GM13976 (cell line): ENCODE measurements around the gene CRTAC1.

Experiments used
- DNase-seq: peaks from one replicate; pipeline ENCODE4 v3.0.0; 2012; ENCODE audit warnings: low spot score
- CTCF ChIP-seq: IDR thresholded peaks from 2 replicates; pipeline ENCODE4 v1.5.1; 2012; ENCODE audit warnings: borderline replicate concordance, mild to moderate bottlenecking; ENCODE audit not compliant: insufficient read depth; ENCODE audit errors: extremely low read depth, missing control alignments, control extremely low read depth
- in situ Hi-C: fragments of 300-500 bp; cut with MboI; formaldehyde crosslinking; loops from one replicate; pipeline ENCODE4 v1.12.0; 2022; ENCODE audit warnings: low sequenced_read_pairs, mixed read lengths, inconsistent platforms; ENCODE audit not compliant: unreplicated experiment

CRTAC1 gene

GRCh38 chr10:97981816-97982215, 48.6 kb downstream of the CRTAC1 start:
- no peak for TF ChIP-seq CTCF
- no peak for DNase-seq
- in situ Hi-C loops = no loop called here

- in situ Hi-C loops = no loop called here
- no peak for DNase-seq
- TF ChIP-seq CTCF = no peak
These were observed 52.7 kb downstream of the CRTAC1 start for GRCh38 chr10:97977673-97978072.

- in situ Hi-C loops = no loop called here
- no peak for TF ChIP-seq CTCF
- DNase-seq = no peak
These were observed 54.8 kb downstream of the CRTAC1 start for GRCh38 chr10:97975598-97975997.

GRCh38 chr10:97974526-97975525, 55.6 kb downstream of the CRTAC1 start:
- in situ Hi-C loops = no loop called here
- TF ChIP-seq CTCF = no peak
- DNase-seq = no peak

GRCh38 chr10:97974100-97974499, 56.3 kb downstream of the CRTAC1 start:
- in situ Hi-C loops = no loop called here
- no peak for TF ChIP-seq CTCF
- DNase-seq = no peak

GRCh38 chr10:97969538-97970079, 60.8 kb downstream of the CRTAC1 start:
- TF ChIP-seq CTCF = no peak
- DNase-seq = no peak
- in situ Hi-C loops = no loop called here
